Activated CD4-positive, alpha-beta T cell treated with anti-CD3 and anti-CD28 coated beads, Interleukin-2, amount 50 U/mL, for 16 hours (primary cell): ENCODE measurements around the gene KRTAP5-2.

Source experiments
- DNase-seq: peaks from one replicate; pipeline ENCODE4 v3.0.0-alpha.2; 2020

Gene KRTAP5-2

GRCh38 chr11:1553808-1554594 lies 44.1 kb downstream of the KRTAP5-2 start:
- DNase-seq = no peak

DNA sequence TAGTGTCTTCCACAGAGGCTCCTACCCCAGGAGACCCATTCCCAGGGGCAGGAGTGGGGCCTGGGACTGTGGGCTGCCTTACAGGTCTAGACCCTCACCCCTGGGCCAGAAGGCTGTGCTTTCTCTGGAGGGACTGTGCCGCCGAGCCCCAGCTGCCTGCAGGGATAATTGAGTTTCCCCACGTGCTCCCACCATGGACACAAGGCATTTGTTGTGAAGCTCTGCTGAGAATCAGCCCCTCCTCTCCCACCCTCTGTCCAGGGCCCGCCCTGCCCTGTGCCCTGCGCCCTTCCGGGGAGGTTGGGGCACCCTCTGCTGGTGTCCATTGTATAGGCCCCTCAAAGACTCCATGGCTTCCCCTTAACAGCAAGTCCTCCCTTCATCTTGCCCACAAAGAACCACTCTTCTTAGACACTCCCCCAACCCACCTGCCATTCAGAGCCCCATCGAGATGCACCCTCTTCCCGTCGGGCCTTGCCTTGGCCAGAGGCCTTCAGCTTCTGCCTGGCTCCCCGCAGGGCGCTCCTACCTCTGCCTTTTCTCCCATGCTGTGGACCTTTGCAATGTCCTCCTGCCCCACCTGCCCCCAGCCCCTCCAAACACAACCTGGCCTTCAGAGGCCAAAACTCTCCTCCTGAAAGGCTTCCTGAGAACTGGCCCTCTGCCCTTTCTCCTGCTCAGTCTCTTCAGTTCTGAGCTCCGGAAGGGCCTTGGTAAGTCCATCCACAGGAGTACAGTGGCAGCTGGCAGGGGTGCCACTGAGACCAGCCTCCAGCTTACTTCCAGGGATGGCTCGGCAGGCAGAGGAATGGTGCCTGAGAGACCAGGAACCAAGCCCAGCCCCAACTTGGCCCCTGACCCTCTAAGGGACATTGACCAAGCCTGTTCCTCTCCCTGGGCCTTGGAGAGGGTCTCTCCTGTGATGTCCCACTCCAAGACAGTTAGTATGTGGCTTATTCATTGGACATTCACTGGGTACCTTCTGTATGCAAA lies 48.5 kb downstream of the KRTAP5-2 start:
- no peak for DNase-seq

- DNase-seq = no peak
Observed at GRCh38 chr11:1548221-1549070, 49.6 kb downstream of the KRTAP5-2 start.

DNA sequence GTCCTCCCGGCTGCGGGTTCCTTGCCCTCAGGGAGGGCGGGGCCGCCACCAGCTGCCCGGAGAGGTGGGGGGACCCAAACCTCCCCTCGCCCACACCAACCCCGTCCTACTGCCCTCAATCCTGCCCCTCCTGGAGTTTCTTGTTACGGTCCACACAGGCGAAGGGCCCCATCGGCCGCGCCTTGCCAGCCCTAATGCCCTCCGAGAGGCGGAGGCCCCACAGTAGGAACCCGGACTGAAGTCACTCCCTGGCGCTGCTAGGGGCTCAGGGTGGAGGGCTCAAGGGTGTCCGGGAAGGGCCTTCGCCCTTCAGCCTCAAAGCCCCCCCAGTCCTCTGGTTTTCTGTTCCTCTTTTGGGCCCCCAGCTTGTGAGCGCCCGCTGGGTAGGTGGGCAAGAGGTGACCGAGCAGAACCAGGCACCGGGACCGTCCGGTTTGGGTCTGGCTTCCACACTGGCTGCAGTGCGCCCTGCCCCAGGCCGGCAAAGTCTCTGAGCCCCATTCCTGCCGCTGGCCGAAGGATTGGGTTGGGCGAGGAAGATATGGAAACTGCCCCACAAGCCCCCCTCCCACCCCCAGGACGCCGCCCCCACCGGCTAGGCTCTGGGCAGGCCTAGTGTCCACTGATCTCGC lies 50.5 kb downstream of the KRTAP5-2 start:
- no peak for DNase-seq
